H1 (cell line): ENCODE results near the gene NFIA. TPM values are rescaled to one million over a fixed set of nuclear protein-coding genes. Genes with fewer than 3 reads are reported as not detected.

ENCODE experiments used
- CTCF ChIA-PET: fragments of 300-600 bp; sonication (Branson Sonifier 250); formaldehyde crosslinking; loops from one replicate; lab custom pipeline; 2021; ENCODE audit not compliant: partially characterized antibody; lab: Charles Lee
- POLR2A ChIA-PET: fragments of 300-600 bp; sonication (Branson Sonifier 250); formaldehyde crosslinking; loops from one replicate; lab custom pipeline; 2021; ENCODE audit warnings: inconsistent platforms; ENCODE audit not compliant: partially characterized antibody; lab: Charles Lee
- DNase-seq, 2 experiments: peaks; one replicate each; pipeline versions ENCODE4 v3.0.0 to v3.0.0-alpha.2; 2010 to 2022; ENCODE audit warnings: low spot score in 2 of 2, low read depth in 1 of 2, mixed read lengths in 1 of 2
- FAIRE-seq: peaks from 2 replicates; lab custom pipeline; 2011; peaks lifted over from hg19 to GRCh38; lab: Jason Lieb, UNC
- H2AFZ ChIP-seq: 2 replicates; pipeline ENCODE4 v1.8.1; 2012; ENCODE audit warnings: low read length, inconsistent platforms
- H2AK5ac ChIP-seq: 2 replicates; pipeline ENCODE4 v1.6.1; 2013; ENCODE audit warnings: low read depth, low read length
- H2BK120ac ChIP-seq: replicated peaks from 2 replicates; pipeline ENCODE3; 2013; ENCODE audit warnings: low read depth, low read length, inconsistent platforms
- H2BK12ac ChIP-seq: 2 replicates; pipeline ENCODE4 v1.6.1; 2013; ENCODE audit warnings: low read depth, low read length
- H2BK15ac ChIP-seq: 2 replicates; pipeline ENCODE4 v1.6.1; 2013; ENCODE audit warnings: low read length
- H2BK20ac ChIP-seq: 2 replicates; pipeline ENCODE4 v1.6.1; 2013; ENCODE audit warnings: low read length
- H2BK5ac ChIP-seq: 2 replicates; pipeline ENCODE4 v1.6.1; 2013; ENCODE audit warnings: low read depth, low read length
- H3K14ac ChIP-seq: 2 replicates; pipeline ENCODE4 v1.6.1; 2013; ENCODE audit warnings: inconsistent platforms; ENCODE audit not compliant: insufficient read length
- H3K18ac ChIP-seq: 2 replicates; pipeline ENCODE4 v1.6.1; 2013; ENCODE audit warnings: low read length; ENCODE audit errors: extremely low read depth
- H3K23ac ChIP-seq: 2 replicates; pipeline ENCODE4 v1.6.1; 2013; ENCODE audit warnings: inconsistent platforms; ENCODE audit not compliant: insufficient read length
- H3K23me2 ChIP-seq: 2 replicates; pipeline ENCODE4 v1.6.1; 2013; ENCODE audit warnings: low read depth, low read length
- H3K27ac ChIP-seq: 2 replicates; pipeline ENCODE4 v1.6.1; 2011; ENCODE audit warnings: low read depth, low read length, inconsistent platforms
- H3K27me3 ChIP-seq, 4 experiments: replicated peaks in 1 of 4; 1 replicate in 1 of 4; 2 replicates in 3 of 4; pipeline versions ENCODE4 v1.6.1 to v1.8.1; 2011 to 2013; ENCODE audit warnings: low read length in 3 of 4, mild to moderate bottlenecking in 3 of 4, inconsistent platforms in 2 of 4, mixed read lengths in 2 of 4, moderate library complexity in 1 of 4; ENCODE audit not compliant: control insufficient read depth in 3 of 4, insufficient read depth in 3 of 4; ENCODE audit errors: extremely low read depth in 1 of 4
- H3K36me3 ChIP-seq, 4 experiments: 2 replicates each; pipeline versions ENCODE4 v1.6.1 to v1.8.1; 2011 to 2013; ENCODE audit warnings: mild to moderate bottlenecking in 4 of 4, low read length in 3 of 4, moderate library complexity in 2 of 4, control low read depth in 1 of 4, inconsistent platforms in 1 of 4; ENCODE audit not compliant: insufficient read depth in 4 of 4, control insufficient read depth in 2 of 4
- H3K4ac ChIP-seq: replicated peaks from 2 replicates; pipeline ENCODE3; 2013; ENCODE audit warnings: low read length, low read depth, mixed read lengths, inconsistent platforms; ENCODE audit not compliant: insufficient read length
- H3K4me1 ChIP-seq, 4 experiments: replicated peaks in 1 of 4; 1 replicate in 1 of 4; 2 replicates in 3 of 4; pipeline versions ENCODE4 v1.6.1 to v1.8.1; 2011 to 2013; ENCODE audit warnings: low read length in 3 of 4, inconsistent platforms in 2 of 4, mixed read lengths in 1 of 4; ENCODE audit not compliant: insufficient read depth in 4 of 4, control insufficient read depth in 3 of 4
- H3K4me2 ChIP-seq, 2 experiments: 2 replicates each; pipeline versions ENCODE4 v1.6.1 to v1.8.1; 2011 to 2013; ENCODE audit warnings: low read depth in 2 of 2, low read length in 2 of 2, control low read depth in 1 of 2, inconsistent platforms in 1 of 2, mild to moderate bottlenecking in 1 of 2; ENCODE audit not compliant: insufficient read depth in 1 of 2
- H3K4me3 ChIP-seq, 4 experiments: fragments of 200-600, 300-600 bp in 1 of 4; sonication (generic), shearing (Covaris generic), sonication (Bioruptor Twin) in 1 of 4; 2 replicates each; pipeline versions ENCODE4 v1.5.1 to v1.8.1; 2011 to 2016; ENCODE audit warnings: low read length in 4 of 4, low read depth in 3 of 4, control low read depth in 2 of 4, inconsistent platforms in 2 of 4, mild to moderate bottlenecking in 2 of 4, mixed read lengths in 1 of 4, moderate library complexity in 1 of 4; ENCODE audit not compliant: insufficient read depth in 2 of 4; ENCODE audit errors: extremely low read depth in 1 of 4
- H3K56ac ChIP-seq: replicated peaks from 2 replicates; pipeline ENCODE3; 2013; ENCODE audit warnings: low read depth, mild to moderate bottlenecking, mixed read lengths, low read length, inconsistent platforms; ENCODE audit not compliant: insufficient read length
- H3K79me1 ChIP-seq: 2 replicates; pipeline ENCODE4 v1.6.1; 2013; ENCODE audit warnings: low read depth, low read length, control low read depth
- H3K79me2 ChIP-seq, 2 experiments: 2 replicates each; pipeline versions ENCODE4 v1.6.1 to v1.8.1; 2012 to 2013; ENCODE audit warnings: low read length in 2 of 2, mild to moderate bottlenecking in 2 of 2, inconsistent platforms in 1 of 2; ENCODE audit not compliant: insufficient read depth in 2 of 2, control insufficient read depth in 1 of 2
- H3K9ac ChIP-seq, 4 experiments: replicated peaks in 1 of 4; 1 replicate in 1 of 4; 2 replicates in 3 of 4; pipeline versions ENCODE4 v1.6.1 to v1.8.1; 2011 to 2013; ENCODE audit warnings: low read depth in 3 of 4, low read length in 3 of 4, control low read depth in 2 of 4, mild to moderate bottlenecking in 2 of 4, moderate library complexity in 2 of 4, inconsistent platforms in 1 of 4; ENCODE audit errors: extremely low read depth in 1 of 4
- H3K9me3 ChIP-seq, 2 experiments: 2 replicates each; pipeline versions ENCODE4 v1.6.1 to v1.8.1; 2012 to 2013; ENCODE audit warnings: mild to moderate bottlenecking in 2 of 2, moderate library complexity in 2 of 2, control low read depth in 1 of 2, inconsistent platforms in 1 of 2, low read depth in 1 of 2, low read length in 1 of 2, mixed read lengths in 1 of 2; ENCODE audit not compliant: insufficient read depth in 2 of 2
- H4K20me1 ChIP-seq, 2 experiments: replicated peaks in 1 of 2; 2 replicates each; pipeline versions ENCODE3 to v1.8.1; 2011 to 2013; ENCODE audit warnings: inconsistent platforms in 2 of 2, low read length in 2 of 2, mild to moderate bottlenecking in 1 of 2; ENCODE audit not compliant: insufficient read depth in 2 of 2, control insufficient read depth in 1 of 2
- H4K5ac ChIP-seq: 2 replicates; pipeline ENCODE4 v1.6.1; 2013; ENCODE audit warnings: low read length, low read depth, mixed read lengths, inconsistent platforms; ENCODE audit not compliant: insufficient read length
- H4K8ac ChIP-seq: 2 replicates; pipeline ENCODE4 v1.8.0; 2013; ENCODE audit warnings: mild to moderate bottlenecking, moderate library complexity, low read length, inconsistent platforms; ENCODE audit not compliant: insufficient read depth; ENCODE audit errors: extremely low read depth
- H4K91ac ChIP-seq: replicated peaks from 2 replicates; pipeline ENCODE3; 2013; ENCODE audit warnings: low read length, mixed read lengths, inconsistent platforms; ENCODE audit not compliant: insufficient read length
- NANOG ChIP-seq: IDR thresholded peaks from 2 replicates; pipeline ENCODE4 v1.6.1; 2011; ENCODE audit warnings: low read length, low read depth, mild to moderate bottlenecking, inconsistent platforms; ENCODE audit not compliant: insufficient read depth, poor library complexity, severe bottlenecking
- WGBS, 2 experiments: shearing (Covaris generic) in 1 of 2; methylation state at CpG; one replicate each; pipeline versions ENCODE4 v1.1.6 to v1.1.7; 2013 to 2015; ENCODE audit warnings: low lambda C conversion rate in 2 of 2, mixed read lengths in 2 of 2, inconsistent platforms in 1 of 2, low coverage in 1 of 2, missing lambda C conversion rate in 1 of 2; ENCODE audit not compliant: insufficient replicate concordance in 2 of 2, insufficient coverage in 1 of 2, insufficient read length in 1 of 2; ENCODE audit errors: extremely low coverage in 1 of 2, missing lambda C conversion rate in 1 of 2; 5-methylcytosine and 5-hydroxymethylcytosine counted together
- polyA plus RNA-seq, 7 experiments: library from polyadenylated mRNA; depleted of rRNA in 3 of 7; stranded (reverse) in 5 of 7; unstranded in 2 of 7; fragments of >200 nt in 5 of 7; fragments of 200-250 nt in 2 of 7; gene quantifications; 1 replicate in 5 of 7; 2 replicates in 1 of 7; 4 replicates in 1 of 7; pipeline versions ENCODE4 v1.2.1 to v1.2.3, GENCODE V29; 2011 to 2013; ENCODE audit warnings: missing spikeins in 2 of 7, mixed read lengths in 2 of 7
- total RNA-seq: library from RNA; stranded (reverse); fragmentation: NEBNext Ultra II Directional; extraction: Animal tissue kit (Norgen Biotek cat#: 25700); gene quantifications from 2 replicates; pipeline ENCODE4 v1.2.1, GENCODE V29; 2021

Gene NFIA
- total and polyA plus RNA-seq, 2 of the 8 experiments (the other 6 are each of a cell fraction or from before 2014, with no cell fraction given), result 1.8 to 2.3 TPM

GRCh38 chr1:61289232-61290098 is 207.1 kb downstream of the NFIA start:
- Histone ChIP-seq H3K14ac (no peak overlapping the region), H2BK15ac (no peak overlapping the region), H3K23ac (no peak overlapping the region), H2BK120ac (no peak overlapping the region), H3K56ac (no peak overlapping the region), H4K91ac (no peak overlapping the region), H2AK5ac (no peak overlapping the region), H3K4me2 (no peak overlapping the region), H3K4ac (no peak overlapping the region), H3K79me1 (no peaks in the 10 kb centered on the region), H3K4me3 (no peak overlapping the region), H2BK20ac (no peak overlapping the region), H3K27me3 (no peaks in the 10 kb centered on the region), H3K27ac (no peak overlapping the region), H2AFZ (no peak overlapping the region), H4K8ac (no peak overlapping the region), H4K5ac (no peak overlapping the region), H3K23me2 (no peaks in the 10 kb centered on the region), H3K36me3 (no peaks in the 10 kb centered on the region), H4K20me1 (no peaks in the 10 kb centered on the region), H3K4me1 (peaks cover 0 to 8% (median 6%) of the 10 kb centered on the region in 4 experiments; a peak in 6 of 7 replicates), H3K9ac (no peak overlapping the region), H2BK12ac (no peak overlapping the region), H3K18ac (no peak overlapping the region; the same call in 1 of the 2 replicates), H3K9me3 (no peaks in the 10 kb centered on the region), H2BK5ac (no peak overlapping the region), H3K79me2 (no peaks in the 10 kb centered on the region)
- ChIA-PET CTCF (interaction anchor here (0.8 kb wide), 1 partner anchor 12 kb away, joined by 3 read pairs; no protein-coding TSS in a partner anchor), POLR2A (no interaction called here)
- TF ChIP-seq NANOG, result no peak
- no peak for FAIRE-seq
- DNase-seq, result no peak
- 86% methylated on average over 4 of the region's 4 CpGs; no CpG with 5 or more reads in 1 of the 2 experiments for WGBS, 2 experiments
